ENCODE data around the gene MMP17. TPM values are rescaled to one million over a fixed set of nuclear protein-coding genes. Genes with fewer than 3 reads are reported as not detected.
"Not testable (repeated sequence)": the region's sequence is repeated elsewhere in the genome, so short reads cannot be mapped to it uniquely, and the experiment has no call there.

The MMP17 gene
- polyA plus RNA-seq, 1 of the 3 experiments (the other 2 are of a cell fraction): 14.0 TPM

- H3K4me1 ChIP-seq (ENCODE audit: control insufficient read depth in 1 of 2, insufficient read depth in 2 of 2, low read depth in 1 of 2, low read length in 1 of 2): no peaks in the 10 kb centered on the region
- CTCF ChIA-PET: no interaction called here
- H4K20me1 ChIP-seq (ENCODE audit: insufficient read depth): no peaks in the 10 kb centered on the region
- POLR2A ChIA-PET: interaction anchor here (1.4 kb wide), 1 partner anchor 10 kb away, joined by 3 read pairs; no protein-coding TSS in a partner anchor
- no peak overlapping the region for H3K4me3 ChIP-seq (ENCODE audit: low read depth in 2 of 2, low read length in 1 of 2)
- H3K36me3 ChIP-seq (replicated peaks in 1 of 2; ENCODE audit: control insufficient read depth in 1 of 2, insufficient read depth in 2 of 2, low read length in 1 of 2): no peaks in the 10 kb centered on the region
- H3F3A ChIP-seq (replicated peaks; ENCODE audit: insufficient read depth): no peaks in the 10 kb centered on the region
- H2AFZ ChIP-seq (ENCODE audit: low read depth): no peak overlapping the region
- no peak overlapping the region for H3K4me2 ChIP-seq
- TF ChIP-seq, protein P1, sequence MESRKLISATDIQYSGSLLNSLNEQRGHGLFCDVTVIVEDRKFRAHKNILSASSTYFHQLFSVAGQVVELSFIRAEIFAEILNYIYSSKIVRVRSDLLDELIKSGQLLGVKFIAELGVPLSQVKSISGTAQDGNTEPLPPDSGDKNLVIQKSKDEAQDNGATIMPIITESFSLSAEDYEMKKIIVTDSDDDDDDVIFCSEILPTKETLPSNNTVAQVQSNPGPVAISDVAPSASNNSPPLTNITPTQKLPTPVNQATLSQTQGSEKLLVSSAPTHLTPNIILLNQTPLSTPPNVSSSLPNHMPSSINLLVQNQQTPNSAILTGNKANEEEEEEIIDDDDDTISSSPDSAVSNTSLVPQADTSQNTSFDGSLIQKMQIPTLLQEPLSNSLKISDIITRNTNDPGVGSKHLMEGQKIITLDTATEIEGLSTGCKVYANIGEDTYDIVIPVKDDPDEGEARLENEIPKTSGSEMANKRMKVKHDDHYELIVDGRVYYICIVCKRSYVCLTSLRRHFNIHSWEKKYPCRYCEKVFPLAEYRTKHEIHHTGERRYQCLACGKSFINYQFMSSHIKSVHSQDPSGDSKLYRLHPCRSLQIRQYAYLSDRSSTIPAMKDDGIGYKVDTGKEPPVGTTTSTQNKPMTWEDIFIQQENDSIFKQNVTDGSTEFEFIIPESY (IDR thresholded peaks at IDR 0.05; ENCODE audit: borderline replicate concordance, low read depth): no peak
- TF ChIP-seq RCOR1 (IDR thresholded peaks at IDR 0.05; ENCODE audit: low read length) (no peak), SMC3 (IDR thresholded peaks at IDR 0.05; ENCODE audit: low read depth, low read length) (no peak), FOXJ3 (CRISPR knock-in tag; IDR thresholded peaks at IDR 0.05) (no peak), GATA2 (CRISPR knock-in tag; IDR thresholded peaks at IDR 0.05) (no peak), POLR2AphosphoS5 (IDR thresholded peaks at IDR 0.05; ENCODE audit: low read depth, low read length) (no peak), MAX (IDR thresholded peaks at IDR 0.05; ENCODE audit: low read depth) (no peak)
- H3K9me3 ChIP-seq: no peaks in the 10 kb centered on the region
- no peak overlapping the region for H3K27ac ChIP-seq (ENCODE audit: low read depth in 2 of 2, low read length in 1 of 2)
- no peaks in the 10 kb centered on the region; the same call in 1 of the 2 replicates for H3K27me3 ChIP-seq (ENCODE audit: insufficient read depth)
- DNase-seq: no peak
- H3K9ac ChIP-seq: no peak overlapping the region
- H3K79me2 ChIP-seq (ENCODE audit: insufficient read depth): no peaks in the 10 kb centered on the region
- 66% methylated on average over 2 of the region's 4 CpGs for WGBS (ENCODE audit: low lambda C conversion rate)
- no peaks in the 10 kb centered on the region for H3K9me2 ChIP-seq
These were observed 55.3 kb downstream of the MMP17 start for GRCh38 chr12:131883521-131883900.

DNA sequence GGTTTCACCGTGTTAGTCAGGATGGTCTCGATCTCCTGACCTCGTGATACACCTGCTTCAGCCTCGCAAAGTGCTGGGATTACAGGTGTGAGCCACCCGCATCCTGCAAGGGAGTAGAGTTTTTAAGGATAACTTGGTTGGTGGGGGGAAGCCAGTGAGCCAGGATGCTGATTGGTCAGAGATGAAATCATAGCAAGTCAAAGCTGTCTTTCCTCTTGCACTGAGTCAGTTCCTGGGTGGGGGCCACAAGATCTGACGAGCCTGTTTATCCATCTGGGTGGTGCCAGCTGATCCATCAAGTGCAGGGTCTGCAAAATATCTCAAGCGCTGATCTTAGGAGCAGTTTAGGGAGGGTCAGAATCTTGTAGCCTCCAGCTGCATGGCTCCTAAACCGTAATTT lies 56.9 kb downstream of the MMP17 start:
- H3K4me2 ChIP-seq; H4K20me1 ChIP-seq (ENCODE audit: insufficient read depth); H2AFZ ChIP-seq (ENCODE audit: low read depth); H3K27me3 ChIP-seq (ENCODE audit: insufficient read depth); H3F3A ChIP-seq (replicated peaks; ENCODE audit: insufficient read depth); H3K79me2 ChIP-seq (ENCODE audit: insufficient read depth); H3K9me2 ChIP-seq; H3K36me3 ChIP-seq (replicated peaks in 1 of 2; ENCODE audit: control insufficient read depth in 1 of 2, insufficient read depth in 2 of 2, low read length in 1 of 2); H3K9me3 ChIP-seq; POLR2A ChIA-PET; DNase-seq; H3K4me3 ChIP-seq (ENCODE audit: low read depth in 2 of 2, low read length in 1 of 2); H3K9ac ChIP-seq; H3K4me1 ChIP-seq (ENCODE audit: control insufficient read depth in 1 of 2, insufficient read depth in 2 of 2, low read depth in 1 of 2, low read length in 1 of 2); CTCF ChIA-PET; H3K27ac ChIP-seq (ENCODE audit: low read depth in 2 of 2, low read length in 1 of 2): not testable (repeated sequence)
- 80% methylated on average over 8 of the region's 8 CpGs for WGBS (ENCODE audit: low lambda C conversion rate)

DNA sequence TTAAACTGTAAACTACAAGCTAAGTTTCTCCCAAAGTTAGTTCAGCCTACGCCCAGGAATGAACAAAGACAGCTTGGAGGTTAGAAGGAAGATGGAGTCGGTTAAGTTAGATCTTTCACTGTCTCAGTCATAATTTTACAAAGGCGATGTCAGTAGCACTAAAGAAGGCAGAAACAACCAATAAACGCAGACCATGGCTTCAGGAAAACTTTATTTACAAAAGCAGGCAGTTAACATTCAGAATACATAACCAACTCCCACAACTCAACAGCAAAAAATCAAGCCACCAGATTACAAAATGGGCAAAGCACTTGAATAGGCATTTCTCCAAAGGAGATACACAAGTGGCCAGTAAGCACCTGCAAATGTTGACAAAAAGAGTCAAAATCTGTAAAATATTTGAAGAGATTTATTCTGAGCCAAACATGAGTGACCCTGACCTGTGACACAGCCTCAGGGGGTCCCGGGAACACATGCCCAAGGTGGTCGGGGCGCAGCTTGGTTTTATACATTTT lies 57.4 kb downstream of the MMP17 start:
- Histone ChIP-seq H3K79me2 (ENCODE audit: insufficient read depth) (no peaks in the 10 kb centered on the region), H3K4me1 (ENCODE audit: control insufficient read depth in 1 of 2, insufficient read depth in 2 of 2, low read depth in 1 of 2, low read length in 1 of 2) (no peaks in the 10 kb centered on the region), H3F3A (replicated peaks; ENCODE audit: insufficient read depth) (no peaks in the 10 kb centered on the region), H2AFZ (ENCODE audit: low read depth) (no peak overlapping the region), H3K4me2 (no peak overlapping the region), H3K9ac (no peak overlapping the region), H3K36me3 (replicated peaks in 1 of 2; ENCODE audit: control insufficient read depth in 1 of 2, insufficient read depth in 2 of 2, low read length in 1 of 2) (no peaks in the 10 kb centered on the region), H3K27me3 (ENCODE audit: insufficient read depth) (no peaks in the 10 kb centered on the region), H3K4me3 (ENCODE audit: low read depth in 2 of 2, low read length in 1 of 2) (no peak overlapping the region), H3K9me3 (no peaks in the 10 kb centered on the region), H4K20me1 (ENCODE audit: insufficient read depth) (no peaks in the 10 kb centered on the region), H3K9me2 (no peaks in the 10 kb centered on the region), H3K27ac (ENCODE audit: low read depth in 2 of 2, low read length in 1 of 2) (no peak overlapping the region)
- 74% methylated on average over 7 of the region's 7 CpGs for WGBS (ENCODE audit: low lambda C conversion rate)
- CTCF ChIA-PET: no interaction called here
- POLR2A ChIA-PET: no interaction called here
- TF ChIP-seq NRF1 (IDR thresholded peaks at IDR 0.05; ENCODE audit: low read depth, low read length) (no peak), RFX5 (IDR thresholded peaks at IDR 0.05; ENCODE audit: low read length) (no peak), MXI1 (IDR thresholded peaks at IDR 0.05; ENCODE audit: low read depth, low read length) (no peak), RCOR1 (IDR thresholded peaks at IDR 0.05; ENCODE audit: low read length) (no peak), TAF1 (IDR thresholded peaks at IDR 0.05; ENCODE audit: borderline replicate concordance, low read depth, low read length) (no peak)
- TF ChIP-seq, protein P2, sequence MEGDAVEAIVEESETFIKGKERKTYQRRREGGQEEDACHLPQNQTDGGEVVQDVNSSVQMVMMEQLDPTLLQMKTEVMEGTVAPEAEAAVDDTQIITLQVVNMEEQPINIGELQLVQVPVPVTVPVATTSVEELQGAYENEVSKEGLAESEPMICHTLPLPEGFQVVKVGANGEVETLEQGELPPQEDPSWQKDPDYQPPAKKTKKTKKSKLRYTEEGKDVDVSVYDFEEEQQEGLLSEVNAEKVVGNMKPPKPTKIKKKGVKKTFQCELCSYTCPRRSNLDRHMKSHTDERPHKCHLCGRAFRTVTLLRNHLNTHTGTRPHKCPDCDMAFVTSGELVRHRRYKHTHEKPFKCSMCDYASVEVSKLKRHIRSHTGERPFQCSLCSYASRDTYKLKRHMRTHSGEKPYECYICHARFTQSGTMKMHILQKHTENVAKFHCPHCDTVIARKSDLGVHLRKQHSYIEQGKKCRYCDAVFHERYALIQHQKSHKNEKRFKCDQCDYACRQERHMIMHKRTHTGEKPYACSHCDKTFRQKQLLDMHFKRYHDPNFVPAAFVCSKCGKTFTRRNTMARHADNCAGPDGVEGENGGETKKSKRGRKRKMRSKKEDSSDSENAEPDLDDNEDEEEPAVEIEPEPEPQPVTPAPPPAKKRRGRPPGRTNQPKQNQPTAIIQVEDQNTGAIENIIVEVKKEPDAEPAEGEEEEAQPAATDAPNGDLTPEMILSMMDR (IDR thresholded peaks at IDR 0.05): no peak
- DNase-seq: no peak

DNA sequence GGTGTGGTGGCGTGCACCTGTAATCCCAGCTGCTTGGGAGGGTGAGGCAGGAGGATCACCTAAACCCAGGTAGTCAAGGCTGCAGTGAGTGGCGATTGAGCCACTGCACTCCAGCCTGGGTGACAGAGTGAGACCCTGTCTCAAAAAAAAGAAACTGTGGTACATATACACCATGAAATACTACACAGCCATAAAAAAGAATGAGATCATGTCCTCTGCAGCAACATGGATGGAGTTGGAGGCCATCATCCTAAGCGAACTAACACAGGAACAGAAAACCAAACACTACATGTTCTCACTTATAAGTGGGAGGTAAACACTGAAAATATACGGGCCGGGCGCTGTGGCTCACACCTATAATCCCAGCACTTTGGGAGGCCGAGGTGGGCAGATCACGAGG lies 63.5 kb downstream of the MMP17 start:
- POLR2A ChIA-PET; H3K4me3 ChIP-seq (ENCODE audit: low read depth in 2 of 2, low read length in 1 of 2); H3K27ac ChIP-seq (ENCODE audit: low read depth in 2 of 2, low read length in 1 of 2); H3K9me3 ChIP-seq; H3K36me3 ChIP-seq (replicated peaks in 1 of 2; ENCODE audit: control insufficient read depth in 1 of 2, insufficient read depth in 2 of 2, low read length in 1 of 2); H3K9ac ChIP-seq; CTCF ChIA-PET; H3K9me2 ChIP-seq; DNase-seq; H3K27me3 ChIP-seq (ENCODE audit: insufficient read depth); H4K20me1 ChIP-seq (ENCODE audit: insufficient read depth); H2AFZ ChIP-seq (ENCODE audit: low read depth); H3K79me2 ChIP-seq (ENCODE audit: insufficient read depth); H3F3A ChIP-seq (replicated peaks; ENCODE audit: insufficient read depth); H3K4me2 ChIP-seq: not testable (repeated sequence)
- 82% methylated on average over 8 of the region's 8 CpGs for WGBS (ENCODE audit: low lambda C conversion rate)
- H3K4me1 ChIP-seq (ENCODE audit: control insufficient read depth in 1 of 2, insufficient read depth in 2 of 2, low read depth in 1 of 2, low read length in 1 of 2): peaks cover 7 to 14% of the 10 kb centered on the region in 2 experiments; a peak in 1 of 4 replicates
